Spleen (tissue), 11 donors: ENCODE results near the gene SACM1L. TPM values are rescaled to one million over a fixed set of nuclear protein-coding genes. Genes with fewer than 3 reads are reported as not detected.
A peak's percentile ranks its signal among the peaks of the same experiment; 100 is the strongest.

Experiments used
- DNase-seq: peaks from one replicate; pipeline ENCODE4 v3.0.0-alpha.2; 2020
- H3K27ac ChIP-seq, 8 donors: fragments of 200-600 bp; sonication (generic) in 7 of 8; 1 replicate in 4 of 8; 2 replicates in 4 of 8; pipeline versions ENCODE4 v1.5.0 to v1.8.0; 2016 to 2021; ENCODE audit warnings: inconsistent platforms in 4 of 8, mild to moderate bottlenecking in 4 of 8, moderate library complexity in 1 of 8
- H3K27me3 ChIP-seq, 7 donors: fragments of 200-600 bp; sonication (generic) in 6 of 7; replicated peaks in 1 of 7; 1 replicate in 4 of 7; 2 replicates in 3 of 7; pipeline versions ENCODE4 v1.5.0 to v1.8.0; 2016 to 2021; ENCODE audit warnings: inconsistent platforms in 3 of 7, mild to moderate bottlenecking in 1 of 7
- H3K36me3 ChIP-seq, 6 donors: fragments of 200-600 bp; sonication (generic) in 5 of 6; 1 replicate in 4 of 6; 2 replicates in 2 of 6; pipeline versions ENCODE4 v1.5.0 to v1.8.0; 2016 to 2021; ENCODE audit warnings: inconsistent platforms in 2 of 6
- H3K4me1 ChIP-seq, 6 donors: fragments of 200-600 bp; sonication (generic) in 5 of 6; 1 replicate in 3 of 6; 2 replicates in 3 of 6; pipeline versions ENCODE4 v1.5.0 to v1.8.0; 2016 to 2021; ENCODE audit warnings: inconsistent platforms in 3 of 6
- H3K4me3 ChIP-seq, 8 donors: fragments of 200-600 bp; sonication (generic) in 7 of 8; 1 replicate in 4 of 8; 2 replicates in 4 of 8; pipeline versions ENCODE4 v1.5.0 to v1.8.0; 2016 to 2021; ENCODE audit warnings: inconsistent platforms in 4 of 8, mild to moderate bottlenecking in 4 of 8, moderate library complexity in 2 of 8
- H3K9me3 ChIP-seq, 8 donors: fragments of 200-600 bp; sonication (generic) in 7 of 8; 1 replicate in 4 of 8; 2 replicates in 4 of 8; pipeline versions ENCODE4 v1.5.0 to v1.8.0; 2016 to 2021; ENCODE audit warnings: inconsistent platforms in 4 of 8
- POLR2A ChIP-seq, 3 donors: fragments of 450-650 bp; IDR thresholded peaks; one replicate each; pipeline ENCODE4 v1.5.1; 2017; ENCODE audit warnings: antibody characterized with exemption in 3 of 3, mild to moderate bottlenecking in 1 of 3
- POLR2AphosphoS5 ChIP-seq, 3 donors: sonication (generic); formaldehyde crosslinking; IDR thresholded peaks; one replicate each; pipeline ENCODE4 v1.5.1; 2017; ENCODE audit warnings: antibody characterized with exemption in 3 of 3
- WGBS, 5 donors: extraction: QIAGEN DNeasy Blood & Tissue Kit in 3 of 5; methylation state at CpG; one replicate each; pipeline versions ENCODE4 v1.1.5 to v1.1.7; 2013 to 2018; 5-methylcytosine and 5-hydroxymethylcytosine counted together
- intact Hi-C: fragments of 100-400 bp; cut with DNase I; formaldehyde crosslinking; loops from one replicate; pipeline ENCODE4 v1.15.0; 2023; ENCODE audit warnings: low total_unique reads
- polyA plus RNA-seq, 3 donors: library from polyadenylated mRNA; stranded (reverse); fragments of 200-250 nt; gene quantifications; one replicate each; pipeline ENCODE4 v1.2.1, GENCODE V29; 2013
- total RNA-seq, 7 donors: library from RNA; depleted of rRNA in 3 of 7; stranded (reverse); fragments of >200 nt in 3 of 7; fragmentation: NEBNext Ultra II Directional in 4 of 7; extraction: Animal tissue kit (Norgen Biotek cat#: 25700) in 4 of 7; gene quantifications; one replicate each; pipeline versions ENCODE4 v1.1.0 to v1.2.1, GENCODE V29; 2016 to 2021
- TF ChIP-seq, protein P1 (sequence below), 11 experiments: fragments of 200-600 bp in 7 of 11; fragments of 450-650 bp in 4 of 11; sonication (generic) in 4 of 11; IDR thresholded peaks in 8 of 11; conservative IDR thresholded peaks in 3 of 11; 1 replicate in 7 of 11; 2 replicates in 4 of 11; pipeline versions ENCODE4 v1.4.0 to v1.8.0; 2016 to 2021; ENCODE audit warnings: antibody characterized with exemption in 11 of 11, inconsistent platforms in 4 of 11, mild to moderate bottlenecking in 1 of 11
- donor health status: healthy with polysubstance abuse.
- donor health status: DM: no; HTN: no; CAD: no; lungs with moderate emphysema.
- donor health status: DM: no; HTN: no; CAD: no.
- donor health status: Bipolar disorder and iron deficiency.
- donor health status: healthy.
- donor health status: DM: no; HTN: no; CAD: no.
- donor health status: DM: yes; HTN: yes; CAD: no.

Gene SACM1L
- total and polyA plus RNA-seq, 10 donors = 21.0 to 93.7 (median 57.2) TPM

- Histone ChIP-seq H3K36me3 (peaks cover 0 to 35% (median 0%) of the 10 kb centered on the region in 6 donors), H3K9me3 (peaks cover 0 to 20% (median 17%) of the 10 kb centered on the region in 8 donors), H3K27me3 (no peaks in the 10 kb centered on the region), H3K4me3 (no peak overlapping the region), H3K4me1 (peaks cover 0 to 63% (median 34%) of the 10 kb centered on the region in 6 donors), H3K27ac (peak overlapping the region in 5 of 8 donors; percentile 38 to 63 (median 61))
- intact Hi-C loops = no loop called here
- no peak for DNase-seq
- WGBS, 5 donors = 32 to 74% (median 54%) methylated on average over 3 to 6 of the region's 6 CpGs
- peak in 2 of 3 donors; percentile 28 to 47 for TF ChIP-seq POLR2AphosphoS5 (IDR thresholded peaks at IDR 0.05)
- TF ChIP-seq, protein P1, sequence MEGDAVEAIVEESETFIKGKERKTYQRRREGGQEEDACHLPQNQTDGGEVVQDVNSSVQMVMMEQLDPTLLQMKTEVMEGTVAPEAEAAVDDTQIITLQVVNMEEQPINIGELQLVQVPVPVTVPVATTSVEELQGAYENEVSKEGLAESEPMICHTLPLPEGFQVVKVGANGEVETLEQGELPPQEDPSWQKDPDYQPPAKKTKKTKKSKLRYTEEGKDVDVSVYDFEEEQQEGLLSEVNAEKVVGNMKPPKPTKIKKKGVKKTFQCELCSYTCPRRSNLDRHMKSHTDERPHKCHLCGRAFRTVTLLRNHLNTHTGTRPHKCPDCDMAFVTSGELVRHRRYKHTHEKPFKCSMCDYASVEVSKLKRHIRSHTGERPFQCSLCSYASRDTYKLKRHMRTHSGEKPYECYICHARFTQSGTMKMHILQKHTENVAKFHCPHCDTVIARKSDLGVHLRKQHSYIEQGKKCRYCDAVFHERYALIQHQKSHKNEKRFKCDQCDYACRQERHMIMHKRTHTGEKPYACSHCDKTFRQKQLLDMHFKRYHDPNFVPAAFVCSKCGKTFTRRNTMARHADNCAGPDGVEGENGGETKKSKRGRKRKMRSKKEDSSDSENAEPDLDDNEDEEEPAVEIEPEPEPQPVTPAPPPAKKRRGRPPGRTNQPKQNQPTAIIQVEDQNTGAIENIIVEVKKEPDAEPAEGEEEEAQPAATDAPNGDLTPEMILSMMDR (IDR thresholded peaks at IDR 0.05 in 8 of 11, conservative IDR thresholded peaks at IDR 0.05 in 3 of 11) = no peak
Observed at GRCh38 chr3:45647148-45647619, 42.0 kb upstream of the SACM1L start.

GRCh38 chr3:45653205-45653604, 36.0 kb upstream of the SACM1L start:
- intact Hi-C loops = loop anchor here (5.0 kb wide), 1 partner anchor 56 kb away; no protein-coding TSS in a partner anchor
- Histone ChIP-seq H3K4me3 (no peak overlapping the region), H3K36me3 (peaks cover 0 to 14% (median 0%) of the 10 kb centered on the region in 6 donors), H3K4me1 (peaks cover 0 to 67% (median 39%) of the 10 kb centered on the region in 6 donors), H3K27me3 (no peaks in the 10 kb centered on the region), H3K9me3 (peaks cover 0 to 19% (median 17%) of the 10 kb centered on the region in 8 donors), H3K27ac (peak overlapping the region in 2 of 8 donors; percentile 14 to 67)
- TF ChIP-seq POLR2A (IDR thresholded peaks at IDR 0.05) = no peak
- TF ChIP-seq POLR2AphosphoS5 (IDR thresholded peaks at IDR 0.05) = no peak
- TF ChIP-seq, protein P1 (IDR thresholded peaks at IDR 0.05 in 8 of 11, conservative IDR thresholded peaks at IDR 0.05 in 3 of 11) = no peak
- DNase-seq = no peak
- 72 to 89% (median 87%) methylated on average over 3 of the region's 3 CpGs for WGBS, 5 donors

- Histone ChIP-seq H3K36me3 (peaks cover 0 to 8% (median 0%) of the 10 kb centered on the region in 6 donors), H3K9me3 (peaks cover 0 to 9% (median 6%) of the 10 kb centered on the region in 8 donors), H3K27ac (peak overlapping the region in 7 of 8 donors; percentile 13 to 67 (median 53)), H3K4me3 (no peak overlapping the region), H3K27me3 (no peaks in the 10 kb centered on the region), H3K4me1 (peaks cover 0 to 72% (median 39%) of the 10 kb centered on the region in 6 donors)
- TF ChIP-seq POLR2AphosphoS5 (IDR thresholded peaks at IDR 0.05) = peak in 1 of 3 donors; percentile 19
- TF ChIP-seq POLR2A (IDR thresholded peaks at IDR 0.05) = no peak
- no peak for DNase-seq
- 17 to 39% (median 30%) methylated on average over 6 of the region's 6 CpGs for WGBS, 5 donors
- intact Hi-C loops = loop anchor here (5.0 kb wide), 1 partner anchor 57 kb away; no protein-coding TSS in a partner anchor
Observed at GRCh38 chr3:45654397-45654944, 34.7 kb upstream of the SACM1L start.

DNA sequence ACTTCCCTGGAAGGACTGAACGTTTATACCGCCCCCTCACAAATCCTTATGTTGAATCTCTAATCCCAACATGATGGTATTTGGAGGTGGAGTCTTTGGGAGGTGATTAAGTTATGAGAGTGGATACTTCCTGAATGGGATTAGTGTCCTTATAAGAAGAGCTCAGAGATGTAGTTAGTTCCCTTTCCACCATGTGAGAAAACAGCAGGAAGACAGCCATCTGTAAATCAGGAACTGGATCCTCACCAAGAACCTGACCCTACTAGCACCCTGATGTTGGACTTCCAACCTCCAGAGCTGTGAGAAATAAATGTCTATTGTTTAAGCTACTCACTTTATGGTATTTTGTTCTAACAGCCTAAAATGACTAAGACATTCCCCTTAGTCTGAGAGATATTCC, 33.3 kb upstream of the SACM1L start:
- Histone ChIP-seq H3K27me3 (no peaks in the 10 kb centered on the region), H3K27ac (peak overlapping the region in 4 of 8 donors; percentile 17 to 67 (median 40)), H3K4me3 (no peak overlapping the region), H3K36me3 (peaks cover 0 to 8% (median 0%) of the 10 kb centered on the region in 6 donors), H3K4me1 (peaks cover 5 to 79% (median 46%) of the 10 kb centered on the region in 6 donors), H3K9me3 (no peaks in the 10 kb centered on the region)
- no peak for DNase-seq
- TF ChIP-seq POLR2AphosphoS5 (IDR thresholded peaks at IDR 0.05) (no peak), POLR2A (IDR thresholded peaks at IDR 0.05) (no peak)
- TF ChIP-seq, protein P1 (IDR thresholded peaks at IDR 0.05 in 8 of 11, conservative IDR thresholded peaks at IDR 0.05 in 3 of 11) = no peak
- WGBS, 5 donors = 53 to 87% (median 69%) methylated on average over 2 of the region's 2 CpGs
- intact Hi-C loops = no loop called here
